Mucosa of stomach (tissue), 1 donor: ENCODE data around the gene RHOT2.

Experiments
- H3K27me3 ChIP-seq: one replicate; pipeline ENCODE4 v1.7.0; 2013; ENCODE audit warnings: mild to moderate bottlenecking, low read length; ENCODE audit not compliant: control insufficient read depth, insufficient read depth
- H3K36me3 ChIP-seq: one replicate; pipeline ENCODE4 v1.7.0; 2013; ENCODE audit warnings: low read length; ENCODE audit not compliant: control insufficient read depth, insufficient read depth
- H3K4me1 ChIP-seq: one replicate; pipeline ENCODE4 v1.7.0; 2013; ENCODE audit warnings: mild to moderate bottlenecking, low read length; ENCODE audit not compliant: control insufficient read depth, insufficient read depth
- H3K4me3 ChIP-seq: one replicate; pipeline ENCODE4 v1.7.0; 2013; ENCODE audit warnings: low read length
- H3K9ac ChIP-seq: one replicate; pipeline ENCODE4 v1.7.0; 2013; ENCODE audit warnings: mild to moderate bottlenecking, low read length, moderate library complexity
- H3K9me3 ChIP-seq: one replicate; pipeline ENCODE4 v1.7.0; 2013; ENCODE audit warnings: mild to moderate bottlenecking, low read length, moderate library complexity; ENCODE audit not compliant: control insufficient read depth
- donor health status: Pancreatic carcinoma.

The RHOT2 gene

GRCh38 chr16:645852-646678 lies 21.9 kb upstream of the RHOT2 start:
- H3K36me3 ChIP-seq: no peaks in the 10 kb centered on the region
- no peaks in the 10 kb centered on the region for H3K9me3 ChIP-seq
- peak overlapping the region; percentile 28 for H3K9ac ChIP-seq
- no peak overlapping the region for H3K4me3 ChIP-seq
- no peaks in the 10 kb centered on the region for H3K27me3 ChIP-seq
- peaks cover 75% of the 10 kb centered on the region for H3K4me1 ChIP-seq

GRCh38 chr16:646679-647172 lies 21.2 kb upstream of the RHOT2 start:
- H3K4me1 ChIP-seq: peaks cover 70% of the 10 kb centered on the region
- no peaks in the 10 kb centered on the region for H3K27me3 ChIP-seq
- no peak overlapping the region for H3K9ac ChIP-seq
- H3K36me3 ChIP-seq: no peaks in the 10 kb centered on the region
- H3K9me3 ChIP-seq: no peaks in the 10 kb centered on the region
- H3K4me3 ChIP-seq: no peak overlapping the region

GRCh38 chr16:647173-647902 lies 20.6 kb upstream of the RHOT2 start:
- H3K9ac ChIP-seq: peak overlapping the region; percentile 81
- no peak overlapping the region for H3K4me3 ChIP-seq
- H3K36me3 ChIP-seq: no peaks in the 10 kb centered on the region
- peaks cover 70% of the 10 kb centered on the region for H3K4me1 ChIP-seq
- no peaks in the 10 kb centered on the region for H3K9me3 ChIP-seq
- H3K27me3 ChIP-seq: no peaks in the 10 kb centered on the region

- Histone ChIP-seq H3K36me3 (no peaks in the 10 kb centered on the region), H3K4me1 (peaks cover 61% of the 10 kb centered on the region), H3K27me3 (no peaks in the 10 kb centered on the region), H3K4me3 (peak overlapping the region; percentile 71), H3K9me3 (no peaks in the 10 kb centered on the region), H3K9ac (peak overlapping the region; percentile 81)
Measured at GRCh38 chr16:648071-648780, 19.7 kb upstream of the RHOT2 start.

GRCh38 chr16:648781-649589 lies 18.9 kb upstream of the RHOT2 start, which contains the start of gene WDR90:
Gene WDR90 (plus strand): TSS chr16:649365. CDS start chr16:649417, 52 bp downstream.
- Histone ChIP-seq H3K4me3 (peak within 1 kb of the TSS; percentile 71), H3K4me1 (peaks cover 54% of the 10 kb centered on the region), H3K9me3 (no peaks in the 10 kb centered on the region), H3K9ac (peak within 1 kb of the TSS; percentile 81), H3K36me3 (no peaks in the 10 kb centered on the region), H3K27me3 (no peaks in the 10 kb centered on the region)

- Histone ChIP-seq H3K36me3 (no peaks in the 10 kb centered on the region), H3K4me3 (peak overlapping the region; percentile 71), H3K9ac (peak overlapping the region; percentile 57), H3K4me1 (peaks cover 48% of the 10 kb centered on the region), H3K9me3 (no peaks in the 10 kb centered on the region), H3K27me3 (no peaks in the 10 kb centered on the region)
Measured at GRCh38 chr16:649631-650030, 18.3 kb upstream of the RHOT2 start.

- H3K4me1 ChIP-seq: peaks cover 28% of the 10 kb centered on the region
- no peak overlapping the region for H3K9ac ChIP-seq
- no peaks in the 10 kb centered on the region for H3K9me3 ChIP-seq
- H3K36me3 ChIP-seq: no peaks in the 10 kb centered on the region
- H3K27me3 ChIP-seq: no peaks in the 10 kb centered on the region
- no peak overlapping the region for H3K4me3 ChIP-seq
Measured at GRCh38 chr16:651844-652243, 16.1 kb upstream of the RHOT2 start.

GRCh38 chr16:652454-653305 lies 15.3 kb upstream of the RHOT2 start:
- Histone ChIP-seq H3K36me3 (no peaks in the 10 kb centered on the region), H3K27me3 (no peaks in the 10 kb centered on the region), H3K9me3 (no peaks in the 10 kb centered on the region), H3K4me1 (peaks cover 19% of the 10 kb centered on the region), H3K9ac (no peak overlapping the region), H3K4me3 (no peak overlapping the region)

- Histone ChIP-seq H3K4me1 (peaks cover 7% of the 10 kb centered on the region), H3K9ac (no peak overlapping the region), H3K4me3 (no peak overlapping the region), H3K36me3 (no peaks in the 10 kb centered on the region), H3K9me3 (no peaks in the 10 kb centered on the region), H3K27me3 (no peaks in the 10 kb centered on the region)
Measured at GRCh38 chr16:654034-654433, 13.9 kb upstream of the RHOT2 start.

- H3K4me1 ChIP-seq: peaks cover 15% of the 10 kb centered on the region
- no peaks in the 10 kb centered on the region for H3K9me3 ChIP-seq
- no peak overlapping the region for H3K9ac ChIP-seq
- H3K27me3 ChIP-seq: no peaks in the 10 kb centered on the region
- no peak overlapping the region for H3K4me3 ChIP-seq
- no peaks in the 10 kb centered on the region for H3K36me3 ChIP-seq
Measured at GRCh38 chr16:657487-657886, 10.4 kb upstream of the RHOT2 start.
